HTERT RPE-1 (cell line): ENCODE results near the gene SIGLEC6.

ENCODE experiments used
- in situ Hi-C: fragments of 300-500 bp; cut with MboI; formaldehyde crosslinking; loops from 4 replicates; pipeline ENCODE4 v1.14.3; 2020; ENCODE audit warnings: low sequenced_read_pairs

Gene SIGLEC6

GRCh38 chr19:51548891-51549305 is 17.4 kb upstream of the SIGLEC6 start:
- in situ Hi-C loops, result no loop called here

- in situ Hi-C loops, result no loop called here
Observed at GRCh38 chr19:51548213-51548651, 16.8 kb upstream of the SIGLEC6 start.

GRCh38 chr19:51547397-51548212 is 16.1 kb upstream of the SIGLEC6 start:
- in situ Hi-C loops, result no loop called here

GRCh38 chr19:51546650-51547396 is 15.4 kb upstream of the SIGLEC6 start:
- in situ Hi-C loops, result no loop called here

GRCh38 chr19:51546107-51546649 is 14.7 kb upstream of the SIGLEC6 start:
- in situ Hi-C loops, result no loop called here

- in situ Hi-C loops, result no loop called here
Observed at GRCh38 chr19:51544038-51544437, 12.6 kb upstream of the SIGLEC6 start.

- in situ Hi-C loops, result no loop called here
Observed at GRCh38 chr19:51542699-51543098, 11.2 kb upstream of the SIGLEC6 start.

- in situ Hi-C loops, result no loop called here
Observed at GRCh38 chr19:51541458-51542357, 10.2 kb upstream of the SIGLEC6 start.

DNA sequence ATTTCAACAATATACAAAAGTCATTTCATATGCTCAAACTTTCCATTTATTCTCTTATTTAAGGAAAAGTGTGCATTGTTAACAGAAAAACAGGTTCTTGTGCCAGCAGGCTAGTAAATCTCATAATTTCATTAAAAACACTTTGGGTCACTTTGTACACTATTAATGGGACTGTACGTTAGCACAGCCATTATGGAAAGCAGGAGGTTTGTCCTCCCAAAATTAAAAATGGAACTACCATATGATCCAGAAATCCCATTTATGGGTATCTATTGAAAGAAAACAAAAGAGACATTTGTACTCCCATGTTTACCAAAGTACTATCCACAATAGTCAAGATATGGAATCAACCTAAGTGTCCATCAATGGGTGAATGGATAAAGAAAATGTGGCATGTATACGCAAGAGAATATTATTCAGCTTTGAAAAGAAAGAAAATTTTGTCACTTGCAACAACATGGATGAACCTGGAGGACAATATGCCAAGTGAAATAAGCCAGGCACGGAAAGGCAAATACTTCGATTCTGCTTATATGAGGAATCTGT is 8.4 kb upstream of the SIGLEC6 start:
- in situ Hi-C loops, result no loop called here

- in situ Hi-C loops, result no loop called here
Observed at GRCh38 chr19:51535535-51535934, 4.1 kb upstream of the SIGLEC6 start.

GRCh38 chr19:51530616-51531015 is 854 bp downstream of the SIGLEC6 start:
- in situ Hi-C loops, result no loop called here

DNA sequence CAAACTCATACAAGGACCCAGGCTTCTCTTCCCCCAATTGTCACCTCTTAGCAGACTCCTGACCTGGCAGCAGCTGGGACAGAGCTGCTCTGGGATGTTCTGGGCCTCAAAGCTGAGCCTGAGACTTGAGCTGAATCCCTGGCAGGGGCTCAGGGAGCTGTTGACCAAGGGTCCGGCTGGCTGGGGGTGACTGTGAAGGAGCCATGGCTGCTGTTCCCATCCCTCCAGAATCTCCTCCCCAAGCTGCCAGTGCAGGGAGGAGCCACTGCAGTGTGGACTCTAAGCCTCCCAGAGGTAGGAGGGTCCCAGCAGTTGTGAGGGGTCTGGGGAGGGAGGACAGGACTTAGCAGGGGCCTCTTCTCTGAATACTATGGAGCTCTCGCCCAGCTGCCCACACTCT is 2.2 kb downstream of the SIGLEC6 start:
- in situ Hi-C loops, result no loop called here

DNA sequence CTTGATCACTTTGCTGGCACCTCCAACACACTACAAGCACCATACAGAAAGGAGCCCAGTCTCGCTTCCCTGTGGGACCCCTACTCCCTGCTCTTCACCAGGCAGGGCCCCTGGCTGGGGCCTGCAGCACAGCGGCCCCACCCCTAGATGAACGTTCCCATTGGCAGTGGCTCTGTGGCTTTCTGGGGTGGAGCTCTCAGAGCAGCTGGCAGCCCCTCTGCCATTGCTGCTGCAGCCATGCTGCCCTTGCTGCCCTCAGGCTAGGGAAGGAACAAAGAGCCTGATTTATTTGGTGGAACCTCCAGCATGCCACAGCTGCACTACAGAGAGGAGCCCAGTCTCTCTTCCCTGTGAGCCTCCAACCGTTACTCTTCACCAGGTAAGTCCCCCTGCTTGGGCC is 5.8 kb downstream of the SIGLEC6 start:
- in situ Hi-C loops, result no loop called here

- in situ Hi-C loops, result no loop called here
Observed at GRCh38 chr19:51524666-51525264, 6.7 kb downstream of the SIGLEC6 start.

- in situ Hi-C loops, result no loop called here
Observed at GRCh38 chr19:51521781-51522180, 9.7 kb downstream of the SIGLEC6 start.

GRCh38 chr19:51521357-51521756 is 10.1 kb downstream of the SIGLEC6 start:
- in situ Hi-C loops, result no loop called here

DNA sequence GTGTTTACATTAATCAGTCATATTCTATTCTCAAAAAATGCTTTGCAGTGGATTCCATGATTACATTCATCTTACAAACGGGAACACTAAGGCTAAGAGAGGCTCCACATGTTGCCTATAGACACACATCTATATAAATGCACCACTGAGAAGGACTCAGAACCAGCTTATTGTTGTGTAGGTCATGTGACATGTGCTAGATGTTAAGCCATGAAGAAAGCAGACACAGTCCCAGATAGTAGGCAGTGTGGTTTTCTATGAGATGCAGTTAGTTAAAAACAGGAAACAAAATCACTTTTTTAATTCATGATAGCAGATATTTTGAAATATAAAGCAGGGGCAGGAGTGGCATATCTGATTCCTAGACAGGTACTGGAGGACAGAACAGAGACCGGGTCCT is 10.7 kb downstream of the SIGLEC6 start:
- in situ Hi-C loops, result no loop called here

GRCh38 chr19:51514866-51515481 is 16.5 kb downstream of the SIGLEC6 start:
- in situ Hi-C loops, result no loop called here

DNA sequence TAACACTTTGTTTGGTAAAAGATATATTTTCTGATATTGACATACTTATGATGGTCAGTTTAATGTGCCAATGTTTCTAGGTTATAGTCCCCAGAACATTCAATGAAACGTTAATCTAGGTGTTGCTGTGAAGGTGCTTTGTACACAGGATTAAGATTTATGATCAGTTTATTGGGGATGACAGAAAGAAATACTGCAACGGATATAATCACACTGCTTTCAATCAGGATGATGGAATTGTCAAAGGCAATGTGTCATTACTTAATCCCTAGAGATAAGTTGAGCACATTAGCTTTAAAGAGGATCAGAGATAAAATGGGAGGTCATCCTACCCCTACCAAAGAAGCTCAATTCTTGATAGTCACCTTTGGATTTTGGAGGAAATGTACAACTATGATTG is 17.5 kb downstream of the SIGLEC6 start:
- in situ Hi-C loops, result no loop called here

- in situ Hi-C loops, result no loop called here
Observed at GRCh38 chr19:51511353-51511752, 20.1 kb downstream of the SIGLEC6 start.
